H9 (cell line): ENCODE results near the gene USP49. TPM values are rescaled to one million over a fixed set of nuclear protein-coding genes. Genes with fewer than 3 reads are reported as not detected.

Source experiments
- DNase-seq: peaks from one replicate; pipeline ENCODE4 v3.0.0-alpha.2; 2017
- H2AFZ ChIP-seq: one replicate; pipeline ENCODE4 v1.6.1; 2013; ENCODE audit warnings: mild to moderate bottlenecking, low read length, control low read depth, moderate library complexity
- H2AK5ac ChIP-seq: 2 replicates; pipeline ENCODE4 v1.6.1; 2013; ENCODE audit warnings: low read length, control low read depth, mixed read lengths; ENCODE audit not compliant: insufficient read length
- H2BK120ac ChIP-seq: one replicate; pipeline ENCODE4 v1.6.1; 2013; ENCODE audit warnings: low read depth, mild to moderate bottlenecking, low read length, control low read depth, inconsistent platforms; ENCODE audit not compliant: poor library complexity, severe bottlenecking
- H2BK12ac ChIP-seq: 2 replicates; pipeline ENCODE4 v1.6.1; 2013; ENCODE audit warnings: low read length, control low read depth, mixed read lengths, low read depth; ENCODE audit not compliant: insufficient read length
- H2BK15ac ChIP-seq: 2 replicates; pipeline ENCODE4 v1.6.1; 2013; ENCODE audit warnings: low read depth, low read length, control low read depth
- H2BK20ac ChIP-seq: one replicate; pipeline ENCODE4 v1.6.1; 2013; ENCODE audit warnings: low read depth, mild to moderate bottlenecking, low read length, control low read depth, inconsistent platforms; ENCODE audit not compliant: poor library complexity, severe bottlenecking
- H2BK5ac ChIP-seq: 2 replicates; pipeline ENCODE4 v1.6.1; 2013; ENCODE audit warnings: low read length, control low read depth, mixed read lengths; ENCODE audit not compliant: insufficient read length
- H3K14ac ChIP-seq: 2 replicates; pipeline ENCODE4 v1.6.1; 2013; ENCODE audit warnings: low read length, control low read depth; ENCODE audit not compliant: insufficient read depth
- H3K18ac ChIP-seq: 2 replicates; pipeline ENCODE4 v1.6.1; 2013; ENCODE audit warnings: low read depth, mild to moderate bottlenecking, mixed read lengths, low read length, control low read depth; ENCODE audit not compliant: insufficient read length
- H3K23ac ChIP-seq: 2 replicates; pipeline ENCODE4 v1.6.1; 2013; ENCODE audit warnings: low read length, control low read depth, mixed read lengths, low read depth; ENCODE audit not compliant: insufficient read length
- H3K23me2 ChIP-seq: 2 replicates; pipeline ENCODE4 v1.6.1; 2013; ENCODE audit warnings: low read depth, mild to moderate bottlenecking, mixed read lengths, low read length, control low read depth; ENCODE audit not compliant: insufficient read length, poor library complexity, severe bottlenecking
- H3K27ac ChIP-seq: 2 replicates; pipeline ENCODE4 v1.5.1; 2013; ENCODE audit warnings: low read length, control low read depth, mixed read lengths, low read depth; ENCODE audit not compliant: insufficient read length
- H3K27me3 ChIP-seq: 2 replicates; pipeline ENCODE4 v1.6.1; 2013; ENCODE audit warnings: low read length, control low read depth, inconsistent platforms; ENCODE audit not compliant: insufficient read depth
- H3K4ac ChIP-seq: 2 replicates; pipeline ENCODE4 v1.6.1; 2013; ENCODE audit warnings: low read depth, mild to moderate bottlenecking, control low read depth, inconsistent platforms, low read length, moderate library complexity
- H3K4me1 ChIP-seq: 2 replicates; pipeline ENCODE4 v1.6.1; 2013; ENCODE audit warnings: low read length, control low read depth, inconsistent platforms; ENCODE audit not compliant: insufficient read depth
- H3K4me2 ChIP-seq: 2 replicates; pipeline ENCODE4 v1.6.1; 2013; ENCODE audit warnings: low read length, control low read depth, mixed read lengths; ENCODE audit not compliant: insufficient read length, insufficient read depth
- H3K56ac ChIP-seq: 2 replicates; pipeline ENCODE4 v1.6.1; 2013; ENCODE audit warnings: low read depth, mild to moderate bottlenecking, mixed read lengths, low read length, control low read depth; ENCODE audit not compliant: insufficient read length
- H3K79me1 ChIP-seq: 2 replicates; pipeline ENCODE4 v1.6.1; 2013; ENCODE audit warnings: low read depth, mild to moderate bottlenecking, moderate library complexity, low read length, control low read depth, inconsistent platforms; ENCODE audit not compliant: insufficient read depth, poor library complexity, severe bottlenecking
- H3K79me2 ChIP-seq: 2 replicates; pipeline ENCODE4 v1.6.1; 2013; ENCODE audit warnings: low read length, control low read depth, inconsistent platforms; ENCODE audit not compliant: insufficient read depth
- H3K9ac ChIP-seq: 2 replicates; pipeline ENCODE4 v1.6.1; 2013; ENCODE audit warnings: low read length, control low read depth, mixed read lengths; ENCODE audit not compliant: insufficient read length; ENCODE audit errors: extremely low read depth
- H3K9me3 ChIP-seq: one replicate; pipeline ENCODE4 v1.6.1; 2013; ENCODE audit warnings: low read depth, low read length, inconsistent platforms; ENCODE audit not compliant: control insufficient read depth
- H3T11ph ChIP-seq: one replicate; pipeline ENCODE4 v1.6.1; 2013; ENCODE audit warnings: mild to moderate bottlenecking, low read length, control low read depth, inconsistent platforms
- H4K20me1 ChIP-seq: one replicate; pipeline ENCODE4 v1.6.1; 2013; ENCODE audit not compliant: control insufficient read depth, insufficient read length, insufficient read depth
- H4K5ac ChIP-seq: 2 replicates; pipeline ENCODE4 v1.6.1; 2013; ENCODE audit warnings: low read depth, mild to moderate bottlenecking, mixed read lengths, low read length, control low read depth; ENCODE audit not compliant: insufficient read length
- H4K8ac ChIP-seq: replicated peaks from 2 replicates; pipeline ENCODE4 v1.6.1; 2013; ENCODE audit warnings: low read length, control low read depth, mixed read lengths, low read depth; ENCODE audit not compliant: insufficient read length
- H4K91ac ChIP-seq: 2 replicates; pipeline ENCODE4 v1.6.1; 2013; ENCODE audit warnings: low read depth, mild to moderate bottlenecking, moderate library complexity, mixed read lengths, low read length, control low read depth; ENCODE audit not compliant: insufficient read length
- H3K27ac Mint-ChIP-seq, 3 experiments: 2 replicates in 2 of 3; 3 replicates in 1 of 3; pipeline ENCODE4 v1.8.0; 2020 to 2021; ENCODE audit warnings: mixed read lengths in 3 of 3, mild to moderate bottlenecking in 1 of 3, moderate library complexity in 1 of 3
- H3K27me3 Mint-ChIP-seq: 2 replicates; pipeline ENCODE4 v1.8.0; 2021; ENCODE audit warnings: low read depth, mild to moderate bottlenecking, moderate library complexity, mixed read lengths
- H3K36me3 Mint-ChIP-seq, 3 experiments: 2 replicates in 2 of 3; 3 replicates in 1 of 3; pipeline ENCODE4 v1.8.0; 2020 to 2021; ENCODE audit warnings: low read depth in 3 of 3, mixed read lengths in 3 of 3; ENCODE audit not compliant: insufficient read depth in 1 of 3
- H3K4me1 Mint-ChIP-seq, 2 experiments: 2 replicates each; pipeline ENCODE4 v1.8.0; 2020; ENCODE audit warnings: mixed read lengths in 2 of 2
- H3K4me3 Mint-ChIP-seq, 2 experiments: 2 replicates in 1 of 2; 3 replicates in 1 of 2; pipeline ENCODE4 v1.8.0; 2020 to 2021; ENCODE audit warnings: mild to moderate bottlenecking in 2 of 2, mixed read lengths in 2 of 2, moderate library complexity in 1 of 2
- H3K9me3 Mint-ChIP-seq, 2 experiments: 2 replicates in 1 of 2; 3 replicates in 1 of 2; pipeline ENCODE4 v1.8.0; 2020; ENCODE audit warnings: mild to moderate bottlenecking in 2 of 2, mixed read lengths in 2 of 2, moderate library complexity in 1 of 2
- CTCF ChIP-seq: fragments of 200-600 bp; sonication (generic); conservative IDR thresholded peaks from 3 replicates; pipeline ENCODE4 v1.8.0; 2021; ENCODE audit warnings: antibody characterized with exemption, mild to moderate bottlenecking
- WGBS: extraction: QIAGEN DNeasy Blood & Tissue Kit; methylation state at CpG from one replicate; pipeline ENCODE4 v1.1.7; 2013; ENCODE audit warnings: missing lambda C conversion rate, low lambda C conversion rate, mixed read lengths; ENCODE audit not compliant: insufficient read length; ENCODE audit errors: extremely low coverage; 5-methylcytosine and 5-hydroxymethylcytosine counted together
- total RNA-seq: library from RNA; stranded (reverse); gene quantifications from 2 replicates; pipeline ENCODE4 v1.2.1, GENCODE V29; 2021

Gene USP49
- total RNA-seq, 1 experiment from 2014 or later: 19.0 TPM

- H3K4ac ChIP-seq: no peak overlapping the region
- H2AFZ ChIP-seq: no peak overlapping the region
- Mint-ChIP-seq H3K4me1 (peaks cover 8 to 16% of the 10 kb centered on the region in 2 experiments), H3K36me3 (peaks cover 1 to 8% (median 6%) of the 10 kb centered on the region in 3 experiments; a peak in 3 of 7 replicates), H3K9me3 (no peaks in the 10 kb centered on the region), H3K27me3 (no peaks in the 10 kb centered on the region), H3K27ac (peak overlapping the region in 1 of 3 experiments; percentile 15; a peak in 1 of 7 replicates), H3K4me3 (no peak overlapping the region)
- no peak overlapping the region for H3T11ph ChIP-seq
- no peak overlapping the region for H3K14ac ChIP-seq
- no peaks in the 10 kb centered on the region for H3K4me1 ChIP-seq
- no peak for DNase-seq
- no peak overlapping the region for H2BK15ac ChIP-seq
- H3K27me3 ChIP-seq: no peaks in the 10 kb centered on the region
- no peak overlapping the region for H3K9ac ChIP-seq
- H2BK20ac ChIP-seq: no peak overlapping the region
- no peak overlapping the region for H2AK5ac ChIP-seq
- no peak overlapping the region for H3K27ac ChIP-seq
- H4K91ac ChIP-seq: no peak overlapping the region
- H3K23me2 ChIP-seq: no peaks in the 10 kb centered on the region
- H2BK5ac ChIP-seq: no peak overlapping the region
- H3K9me3 ChIP-seq: no peaks in the 10 kb centered on the region
- H3K4me2 ChIP-seq: no peak overlapping the region
- no peak overlapping the region for H2BK12ac ChIP-seq
- no peak for TF ChIP-seq CTCF
- peaks cover 3% of the 10 kb centered on the region for H3K79me1 ChIP-seq
- no CpG with 5 or more reads among the region's 1 CpG for WGBS
- H2BK120ac ChIP-seq: no peak overlapping the region
- H4K8ac ChIP-seq: no peak overlapping the region
- no peaks in the 10 kb centered on the region for H3K79me2 ChIP-seq
- no peak overlapping the region for H3K18ac ChIP-seq
- H4K20me1 ChIP-seq: no peaks in the 10 kb centered on the region
- no peak overlapping the region for H4K5ac ChIP-seq
- no peak overlapping the region for H3K56ac ChIP-seq
- no peak overlapping the region for H3K23ac ChIP-seq
Observed at GRCh38 chr6:41874741-41875140, 20.4 kb downstream of the USP49 start.
